ENCODE data around the gene IGFL2.

DNA sequence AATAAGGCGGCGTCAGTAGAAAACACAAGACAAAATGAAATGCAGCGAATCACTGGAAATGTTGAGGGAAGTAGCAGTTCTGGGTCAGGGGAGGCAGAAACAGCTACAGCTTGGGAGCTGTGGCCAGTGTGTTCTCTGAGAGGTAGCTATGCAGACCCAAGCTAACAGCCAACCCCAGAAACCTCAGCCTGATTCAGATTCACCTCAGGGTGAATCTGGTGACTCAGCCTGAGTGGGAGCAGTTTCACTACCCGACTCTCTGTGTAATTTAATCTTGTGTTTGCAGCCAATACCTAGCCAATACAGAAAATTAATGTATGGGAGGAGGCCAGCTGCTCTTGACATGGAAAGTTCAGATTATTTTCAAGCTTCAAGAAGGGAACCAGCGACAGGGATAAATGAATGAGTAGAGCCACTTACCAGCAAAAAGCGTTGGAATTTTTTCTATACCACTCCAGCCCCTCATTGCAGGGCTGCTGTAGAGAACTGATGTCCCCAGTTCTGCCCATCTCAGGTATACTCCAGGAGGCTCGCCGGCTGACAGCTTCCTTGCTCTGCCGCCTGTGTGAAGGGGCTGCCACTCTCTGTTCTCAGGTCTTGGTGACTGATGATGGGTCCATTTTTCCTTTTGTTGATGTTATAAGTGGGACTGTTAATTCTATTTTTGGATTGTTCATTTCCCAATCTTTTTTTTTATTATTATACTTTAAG lies 32.5 kb upstream of the IGFL2 start:
- TF ChIP-seq CTCF (conservative IDR thresholded peaks at IDR 0.05) (no peak), EZH2 (IDR thresholded peaks at IDR 0.05; ENCODE audit: low read depth) (no peak)
